GM21381 (cell line): Measurements from ENCODE around the gene TACR1.

ENCODE experiments used
- ATAC-seq: cut with Tn5 transposase; IDR thresholded peaks from one replicate; pipeline ENCODE4 v1.9.1; 2021; ENCODE audit warnings: mild to moderate bottlenecking, moderate library complexity; ENCODE audit not compliant: unreplicated experiment

The TACR1 gene

DNA sequence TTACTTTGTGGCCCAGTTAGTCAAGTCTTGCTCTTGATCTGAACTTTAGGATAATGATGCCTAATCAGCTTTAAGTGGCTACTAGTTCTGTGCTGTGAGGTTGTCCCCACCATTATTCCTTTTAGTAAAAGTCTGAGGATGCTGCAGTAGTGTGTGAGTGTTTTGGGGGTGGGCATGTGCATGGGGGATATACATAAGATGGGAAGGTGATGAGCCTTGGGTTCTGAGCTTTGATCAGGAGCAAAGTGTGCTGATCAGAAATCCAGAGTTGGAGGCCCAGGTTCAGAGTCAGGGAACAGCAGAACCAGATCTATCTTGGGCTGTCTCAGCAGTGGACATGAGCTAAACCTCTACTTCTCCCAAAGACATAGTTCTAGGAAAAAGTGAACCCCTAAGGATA is 174.1 kb downstream of the TACR1 start:
- no peak for ATAC-seq

DNA sequence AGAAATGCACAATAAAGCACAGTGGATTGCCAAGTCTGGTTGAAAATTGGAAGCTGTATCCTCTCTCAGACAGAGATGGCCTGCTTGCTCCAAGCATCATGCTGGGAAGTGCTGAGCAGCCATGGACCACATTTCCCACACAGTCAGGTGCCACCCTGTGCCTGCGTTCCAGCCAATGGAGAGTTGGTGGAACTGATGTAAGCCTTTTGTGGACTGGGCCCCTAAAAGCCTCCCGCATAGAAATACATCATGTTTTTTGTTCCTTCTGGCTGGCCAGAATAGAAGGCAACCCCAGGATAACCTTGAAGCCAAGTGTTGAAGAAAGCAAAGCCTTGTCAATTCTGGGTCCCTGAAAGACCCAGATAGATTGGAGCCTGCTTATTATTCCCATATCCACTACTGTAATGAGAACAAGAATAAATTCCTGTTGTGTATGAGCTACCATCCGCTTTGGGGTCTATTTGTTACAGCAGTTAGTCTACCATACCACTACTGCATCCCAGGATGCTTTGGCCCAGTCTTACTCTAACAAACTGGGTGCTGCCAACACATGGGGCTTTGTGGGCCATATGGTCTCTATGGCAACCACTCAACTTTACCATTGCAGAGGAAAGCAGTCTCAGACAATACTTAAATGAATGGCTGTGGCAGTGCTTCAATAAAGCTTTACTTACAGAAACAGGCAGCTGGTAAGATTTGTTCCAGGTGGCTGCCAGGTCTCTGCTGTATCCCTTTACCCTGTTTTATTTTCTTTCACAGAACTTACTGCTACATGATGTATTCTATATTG is 175.5 kb downstream of the TACR1 start:
- ATAC-seq = no peak

DNA sequence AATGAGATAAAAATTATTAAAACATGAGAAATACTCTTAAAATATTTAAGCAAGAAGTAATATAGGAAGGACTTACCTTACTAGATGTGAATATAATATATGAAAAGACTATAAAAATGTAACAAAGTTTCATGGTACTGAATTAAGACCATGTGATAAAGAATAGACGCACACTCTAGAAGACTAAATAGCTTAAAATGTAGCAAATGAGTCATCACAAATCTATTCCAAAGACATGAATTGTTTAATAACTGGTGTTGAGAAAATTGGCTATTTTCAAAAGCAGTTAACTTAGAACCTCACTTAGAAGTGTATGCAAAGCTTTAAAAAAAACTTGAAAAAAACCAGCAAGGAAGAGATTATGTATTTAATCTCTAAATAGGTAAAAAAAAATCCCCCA is 176.8 kb downstream of the TACR1 start:
- no peak for ATAC-seq

DNA sequence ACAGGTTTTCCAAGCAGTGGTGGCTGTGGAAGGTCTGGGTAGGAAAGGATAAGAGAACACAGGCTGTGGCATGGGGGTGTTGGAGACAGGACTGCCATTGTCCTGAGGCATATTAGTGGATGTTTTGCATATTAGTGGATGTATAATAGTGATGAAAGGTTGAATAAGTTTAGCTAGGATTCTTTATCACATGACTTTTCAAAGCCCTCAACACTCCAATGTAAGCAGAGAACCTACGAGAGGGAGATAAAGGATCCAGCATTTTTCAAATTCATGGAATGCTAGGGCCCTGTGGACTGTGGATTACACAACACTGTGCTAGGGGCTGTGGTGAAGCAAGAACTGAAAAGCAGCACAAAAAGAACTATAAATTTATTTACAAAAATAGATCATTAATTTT is 177.6 kb downstream of the TACR1 start:
- ATAC-seq = no peak

DNA sequence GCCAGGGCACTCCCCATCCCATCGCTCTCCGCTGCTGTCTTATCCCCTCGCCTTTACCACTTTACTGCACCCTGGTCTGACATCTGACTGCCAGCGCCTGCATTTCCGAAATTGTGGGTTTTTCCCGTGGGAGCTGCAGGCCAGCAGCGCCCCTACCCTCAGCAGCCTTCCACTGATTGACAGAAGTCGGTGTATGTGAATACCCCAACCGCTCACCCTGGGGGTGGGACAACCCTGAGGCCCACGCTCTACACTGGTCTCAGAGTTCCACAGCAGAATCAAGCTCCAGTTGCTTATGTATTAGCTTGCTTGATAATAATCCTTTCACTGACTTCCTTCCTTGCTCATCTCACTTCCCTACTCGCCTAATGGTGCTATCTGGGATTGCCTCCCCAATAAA is 178.8 kb downstream of the TACR1 start:
- no peak for ATAC-seq

DNA sequence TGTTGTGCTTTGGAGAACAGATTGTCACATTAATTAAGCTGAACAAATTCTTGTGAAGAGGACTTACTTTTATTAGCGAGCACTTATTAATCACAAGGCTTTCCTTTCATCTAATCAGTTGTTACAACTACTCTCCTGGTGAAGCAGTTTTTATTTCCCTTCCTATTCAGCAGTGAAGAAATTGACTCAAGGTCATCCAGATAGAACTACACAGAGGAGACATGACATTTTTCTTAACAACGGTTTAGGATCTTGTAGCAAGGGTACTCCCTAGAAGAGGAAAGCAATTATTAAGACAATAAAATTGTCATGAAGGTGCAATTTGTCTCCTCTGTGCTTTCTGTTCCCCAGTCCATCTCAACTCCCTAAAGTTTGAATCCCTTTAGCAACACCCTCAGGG is 179.5 kb downstream of the TACR1 start:
- ATAC-seq = no peak

DNA sequence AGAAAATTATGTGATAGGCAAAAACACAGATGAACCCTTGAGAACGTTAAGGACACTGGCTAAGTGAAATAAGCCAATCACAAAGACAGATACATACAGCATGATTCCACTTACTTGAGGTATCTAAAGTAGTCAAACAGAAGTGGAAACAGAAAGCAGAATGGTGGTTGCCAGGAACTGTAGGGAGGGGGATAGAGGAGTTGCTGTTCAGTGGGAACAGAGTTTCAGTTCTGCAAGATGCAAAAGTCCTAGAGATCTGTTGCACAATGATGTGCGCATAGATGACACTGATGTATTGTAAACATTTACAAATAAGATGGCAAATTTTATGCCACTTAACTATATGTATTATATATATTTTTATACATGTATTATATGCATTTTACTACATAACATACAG is 181.2 kb downstream of the TACR1 start:
- ATAC-seq = no peak

DNA sequence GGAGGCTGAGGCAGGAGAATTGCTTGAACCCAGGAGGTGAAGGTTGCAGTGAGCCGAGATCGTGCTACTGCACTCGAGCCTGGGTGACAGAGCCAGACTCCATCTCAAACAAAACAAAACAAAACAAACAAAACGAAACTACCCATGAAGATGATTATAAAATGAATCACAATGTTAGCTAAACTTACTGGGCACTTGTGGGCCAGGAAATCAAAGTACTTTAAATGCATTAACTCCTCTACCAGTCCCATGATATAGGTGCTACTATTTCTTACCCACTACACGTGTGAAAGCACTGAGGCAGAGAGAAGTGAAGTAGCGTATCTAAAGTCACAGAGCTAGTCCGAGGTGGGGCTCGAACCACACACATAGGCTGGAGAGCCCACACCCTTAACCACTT is 187.2 kb downstream of the TACR1 start:
- ATAC-seq = no peak

DNA sequence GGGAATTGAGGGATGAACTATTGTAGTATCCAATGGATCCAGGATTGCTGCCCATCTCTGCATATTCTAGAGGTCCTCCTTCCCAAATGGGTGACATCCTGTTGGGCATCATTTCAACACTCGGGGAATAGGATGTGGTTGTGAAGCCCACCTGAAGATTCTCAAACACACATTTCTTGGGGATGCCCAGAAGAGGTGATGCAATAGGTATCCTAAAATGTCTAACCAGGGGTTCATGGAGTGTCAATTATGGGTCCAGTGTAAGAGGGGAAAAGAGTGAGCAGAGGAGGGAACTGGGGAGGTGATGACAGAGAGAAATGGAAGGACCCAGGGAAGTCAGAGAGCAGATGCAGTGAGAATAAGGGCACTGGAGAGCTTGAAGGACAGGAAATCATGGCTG is 188.7 kb downstream of the TACR1 start:
- no peak for ATAC-seq

DNA sequence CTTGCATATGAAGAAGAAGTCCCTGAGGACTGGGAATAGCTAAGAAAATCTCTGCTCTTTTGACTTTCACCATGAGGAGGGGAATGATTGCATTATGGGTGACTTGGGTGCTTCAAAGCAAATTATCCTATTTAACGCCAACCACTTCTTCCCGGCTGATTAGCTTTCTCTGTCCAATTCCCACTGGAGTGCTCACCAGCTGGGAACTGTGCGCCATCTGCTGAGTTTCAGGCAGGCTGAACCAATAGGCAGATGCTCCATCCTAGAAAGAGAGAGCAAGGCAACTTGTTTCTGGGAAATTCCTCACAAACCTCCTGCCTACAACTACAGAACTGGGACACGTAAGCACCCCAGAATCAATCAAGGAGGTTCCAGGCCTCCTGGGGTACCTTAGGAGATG is 191.5 kb downstream of the TACR1 start:
- no peak for ATAC-seq

DNA sequence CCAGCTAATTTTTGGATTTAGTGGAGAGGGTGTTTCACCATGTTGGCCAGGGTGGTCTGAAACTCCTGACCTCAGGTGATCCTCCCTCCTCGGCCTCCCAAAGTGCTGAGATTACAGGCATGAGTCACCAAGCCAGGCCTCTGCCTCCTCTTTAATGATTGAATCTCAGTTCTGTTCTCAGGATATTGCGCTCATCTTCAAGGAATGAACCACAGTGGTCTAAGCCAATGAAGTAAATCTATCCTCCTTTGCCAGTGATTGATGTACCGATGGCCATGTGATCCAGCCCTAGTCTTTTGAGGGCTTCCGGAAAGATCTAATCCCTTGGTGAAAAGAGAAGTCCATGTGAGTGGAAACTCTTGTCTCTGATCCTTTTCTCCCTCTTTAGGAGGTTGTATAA is 192.3 kb downstream of the TACR1 start:
- ATAC-seq = no peak

DNA sequence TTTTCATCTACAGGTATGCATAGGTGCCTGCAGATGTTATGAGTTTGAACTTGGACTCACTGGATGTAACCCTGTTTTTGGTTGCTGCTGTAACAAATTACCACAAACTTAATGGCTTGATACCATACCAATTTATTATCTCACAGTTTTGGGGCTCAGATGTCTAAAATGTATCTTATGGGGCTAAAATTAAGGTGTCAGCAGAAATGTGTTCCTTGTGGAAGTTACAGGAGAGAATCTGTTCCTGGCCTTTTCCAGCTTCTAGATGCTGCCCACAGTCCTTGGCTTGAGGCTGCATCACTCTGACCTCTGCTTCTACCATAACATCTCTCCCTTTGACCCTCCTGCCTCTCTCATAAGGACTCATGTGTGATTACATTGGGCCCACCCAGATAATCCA is 193.3 kb downstream of the TACR1 start:
- no peak for ATAC-seq

DNA sequence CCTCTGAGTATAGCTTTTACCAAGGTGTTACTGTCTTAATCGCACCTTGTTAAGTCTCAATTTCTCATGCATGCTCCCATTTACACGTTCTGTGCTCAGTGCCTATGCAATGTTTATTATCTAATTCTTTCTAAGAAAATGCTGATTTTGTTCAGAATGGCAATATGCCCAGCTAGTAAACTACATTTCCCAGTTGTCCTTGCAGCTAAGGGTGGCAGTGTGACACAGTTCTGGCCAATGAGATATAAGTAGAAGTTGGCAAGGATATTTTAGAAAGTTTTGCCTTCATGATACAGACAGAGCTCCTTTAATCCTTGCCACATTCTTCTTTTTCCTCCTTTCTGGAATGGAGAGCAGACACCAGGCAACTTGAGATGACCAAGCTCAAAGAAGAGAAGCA is 195.5 kb downstream of the TACR1 start:
- ATAC-seq = no peak

DNA sequence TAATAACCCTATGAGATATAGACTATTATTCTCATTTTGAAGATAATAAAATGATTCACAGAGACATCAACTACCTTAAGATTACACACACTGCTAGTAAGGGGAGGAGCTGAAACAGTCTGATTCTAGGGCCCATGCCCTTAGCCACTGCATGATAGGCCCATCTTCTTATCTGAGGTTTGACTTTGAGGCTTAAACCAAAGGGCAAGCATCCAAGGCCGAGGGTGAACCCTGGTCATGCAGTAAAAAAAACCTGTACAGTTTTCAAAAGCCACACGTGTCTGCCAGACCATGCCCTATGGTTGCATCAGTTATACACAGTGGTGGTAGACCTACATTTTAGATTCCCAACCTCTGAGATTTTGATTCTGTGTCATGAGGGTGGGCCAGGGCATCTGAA is 196.0 kb downstream of the TACR1 start:
- ATAC-seq = no peak

DNA sequence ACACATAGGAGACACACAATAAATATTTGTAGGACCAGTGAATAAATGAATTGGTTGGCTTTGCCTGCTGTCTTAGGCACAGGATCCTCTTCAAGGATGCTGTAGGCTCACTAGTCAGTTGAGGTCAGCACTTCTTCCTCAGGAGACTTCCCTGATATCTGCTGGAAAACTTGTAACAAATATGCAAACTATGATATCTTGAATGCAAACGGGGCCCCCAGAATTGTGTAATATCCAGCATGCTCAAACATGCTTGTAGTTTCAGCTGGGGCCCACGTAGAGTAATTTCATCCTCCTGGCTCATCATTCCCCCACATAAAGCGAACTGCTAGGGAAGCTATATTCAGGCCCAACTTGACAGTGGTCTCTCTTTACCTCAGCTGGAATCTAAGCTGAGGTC is 197.3 kb downstream of the TACR1 start:
- no peak for ATAC-seq

DNA sequence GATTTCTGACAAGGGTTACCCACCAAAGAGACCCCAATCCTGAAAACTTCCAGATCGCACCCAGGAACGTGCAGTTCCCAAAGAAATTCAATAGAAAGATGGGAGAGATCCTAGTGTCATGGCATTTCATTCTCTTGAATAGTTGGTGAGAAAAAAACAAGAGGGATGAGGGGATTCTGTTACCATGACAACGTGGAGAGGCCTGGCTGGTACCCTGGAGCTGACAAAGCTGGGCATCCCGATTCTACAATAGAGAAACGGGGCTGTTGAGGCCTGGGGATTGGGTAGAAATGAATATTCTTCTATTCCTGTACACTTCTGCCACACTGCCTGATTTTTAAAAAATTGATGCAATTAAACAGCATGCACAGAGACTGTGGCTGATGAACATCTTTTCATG is 199.9 kb downstream of the TACR1 start:
- ATAC-seq = no peak
